Type B pancreatic cell (in vitro differentiated cells): ENCODE measurements around the gene TLNRD1. TPM values are rescaled to one million over a fixed set of nuclear protein-coding genes. Genes with fewer than 3 reads are reported as not detected.

Source experiments
- DNase-seq: peaks from one replicate; pipeline ENCODE4 v3.0.0; 2021; ENCODE audit warnings: mixed read lengths; ENCODE audit not compliant: unreplicated experiment; ENCODE audit errors: extremely low spot score
- H3K27ac Mint-ChIP-seq: 2 replicates; pipeline ENCODE4 v1.8.0; 2021; ENCODE audit warnings: mild to moderate bottlenecking, mixed read lengths
- H3K27me3 Mint-ChIP-seq: 2 replicates; pipeline ENCODE4 v1.8.0; 2021; ENCODE audit warnings: mixed read lengths
- H3K36me3 Mint-ChIP-seq: 2 replicates; pipeline ENCODE4 v1.8.0; 2021; ENCODE audit warnings: mixed read lengths
- H3K4me1 Mint-ChIP-seq: one replicate; pipeline ENCODE4 v1.8.0; 2021; ENCODE audit warnings: mixed read lengths; ENCODE audit not compliant: unreplicated experiment
- H3K4me3 Mint-ChIP-seq: 2 replicates; pipeline ENCODE4 v1.8.0; 2021; ENCODE audit warnings: mild to moderate bottlenecking, mixed read lengths
- H3K9me3 Mint-ChIP-seq: 2 replicates; pipeline ENCODE4 v1.8.0; 2021; ENCODE audit warnings: mixed read lengths
- CTCF ChIP-seq: fragments of 200-600 bp; sonication (generic); conservative IDR thresholded peaks from 2 replicates; pipeline ENCODE4 v1.5.0; 2021; ENCODE audit warnings: antibody characterized with exemption, mild to moderate bottlenecking
- total RNA-seq: library from RNA; stranded (reverse); gene quantifications from 2 replicates; pipeline ENCODE4 v1.2.1, GENCODE V29; 2021; ENCODE audit warnings: low replicate concordance

Gene TLNRD1
- total RNA-seq, 1 donor from 2014 or later, result 20.1 TPM

- no peak for TF ChIP-seq CTCF
- no peaks in the 10 kb centered on the region for H3K9me3 Mint-ChIP-seq
Observed at GRCh38 chr15:81049835-81050234, 49.1 kb downstream of the TLNRD1 start.

GRCh38 chr15:81050259-81050658 lies 49.5 kb downstream of the TLNRD1 start:
- DNase-seq, result no peak
- no peak for TF ChIP-seq CTCF
- Mint-ChIP-seq H3K27me3 (peaks cover 3% of the 10 kb centered on the region), H3K36me3 (no peaks in the 10 kb centered on the region), H3K4me1 (no peaks in the 10 kb centered on the region), H3K9me3 (no peaks in the 10 kb centered on the region), H3K4me3 (no peak overlapping the region), H3K27ac (no peak overlapping the region)

More at GRCh38 chr15:81049835-81050234, 49.1 kb downstream of the TLNRD1 start:
- Mint-ChIP-seq H3K4me3 (no peak overlapping the region), H3K27ac (no peak overlapping the region), H3K27me3 (peaks cover 3% of the 10 kb centered on the region), H3K36me3 (no peaks in the 10 kb centered on the region), H3K4me1 (no peaks in the 10 kb centered on the region)
- DNase-seq, result no peak

- no peak overlapping the region for H3K4me3 Mint-ChIP-seq
- no peak for TF ChIP-seq CTCF
- no peak overlapping the region for H3K27ac Mint-ChIP-seq
- no peaks in the 10 kb centered on the region for H3K9me3 Mint-ChIP-seq
- H3K36me3 Mint-ChIP-seq, result no peaks in the 10 kb centered on the region
- no peak for DNase-seq
- H3K4me1 Mint-ChIP-seq, result no peaks in the 10 kb centered on the region
- peaks cover 3% of the 10 kb centered on the region for H3K27me3 Mint-ChIP-seq
Observed at GRCh38 chr15:81050805-81051204, 50.1 kb downstream of the TLNRD1 start.

- no peak for TF ChIP-seq CTCF
- H3K27me3 Mint-ChIP-seq, result peaks cover 3% of the 10 kb centered on the region
- no peak overlapping the region for H3K27ac Mint-ChIP-seq
- no peak for DNase-seq
- no peaks in the 10 kb centered on the region for H3K36me3 Mint-ChIP-seq
- no peaks in the 10 kb centered on the region for H3K4me1 Mint-ChIP-seq
- H3K9me3 Mint-ChIP-seq, result no peaks in the 10 kb centered on the region
- H3K4me3 Mint-ChIP-seq, result no peak overlapping the region
Observed at GRCh38 chr15:81052046-81052445, 51.3 kb downstream of the TLNRD1 start.

- H3K9me3 Mint-ChIP-seq, result no peaks in the 10 kb centered on the region
- H3K27me3 Mint-ChIP-seq, result no peaks in the 10 kb centered on the region
- no peak for TF ChIP-seq CTCF
- no peaks in the 10 kb centered on the region for H3K4me1 Mint-ChIP-seq
- H3K36me3 Mint-ChIP-seq, result no peaks in the 10 kb centered on the region
- H3K27ac Mint-ChIP-seq, result no peak overlapping the region
- H3K4me3 Mint-ChIP-seq, result no peak overlapping the region
- DNase-seq, result no peak
Observed at GRCh38 chr15:81053621-81054020, 52.9 kb downstream of the TLNRD1 start.

- no peaks in the 10 kb centered on the region for H3K27me3 Mint-ChIP-seq
- no peak overlapping the region for H3K4me3 Mint-ChIP-seq
- H3K9me3 Mint-ChIP-seq, result no peaks in the 10 kb centered on the region
- H3K27ac Mint-ChIP-seq, result no peak overlapping the region
- no peak for DNase-seq
- H3K36me3 Mint-ChIP-seq, result no peaks in the 10 kb centered on the region
- H3K4me1 Mint-ChIP-seq, result no peaks in the 10 kb centered on the region
- no peak for TF ChIP-seq CTCF
Observed at GRCh38 chr15:81054236-81054635, 53.5 kb downstream of the TLNRD1 start.
